Measurements from ENCODE around the gene TNFAIP8. TPM values are rescaled to one million over a fixed set of nuclear protein-coding genes. Genes with fewer than 3 reads are reported as not detected.

The TNFAIP8 gene
- total and polyA plus RNA-seq, 4 experiments from 2014 or later, result 167 to 423 (median 226) TPM

DNA sequence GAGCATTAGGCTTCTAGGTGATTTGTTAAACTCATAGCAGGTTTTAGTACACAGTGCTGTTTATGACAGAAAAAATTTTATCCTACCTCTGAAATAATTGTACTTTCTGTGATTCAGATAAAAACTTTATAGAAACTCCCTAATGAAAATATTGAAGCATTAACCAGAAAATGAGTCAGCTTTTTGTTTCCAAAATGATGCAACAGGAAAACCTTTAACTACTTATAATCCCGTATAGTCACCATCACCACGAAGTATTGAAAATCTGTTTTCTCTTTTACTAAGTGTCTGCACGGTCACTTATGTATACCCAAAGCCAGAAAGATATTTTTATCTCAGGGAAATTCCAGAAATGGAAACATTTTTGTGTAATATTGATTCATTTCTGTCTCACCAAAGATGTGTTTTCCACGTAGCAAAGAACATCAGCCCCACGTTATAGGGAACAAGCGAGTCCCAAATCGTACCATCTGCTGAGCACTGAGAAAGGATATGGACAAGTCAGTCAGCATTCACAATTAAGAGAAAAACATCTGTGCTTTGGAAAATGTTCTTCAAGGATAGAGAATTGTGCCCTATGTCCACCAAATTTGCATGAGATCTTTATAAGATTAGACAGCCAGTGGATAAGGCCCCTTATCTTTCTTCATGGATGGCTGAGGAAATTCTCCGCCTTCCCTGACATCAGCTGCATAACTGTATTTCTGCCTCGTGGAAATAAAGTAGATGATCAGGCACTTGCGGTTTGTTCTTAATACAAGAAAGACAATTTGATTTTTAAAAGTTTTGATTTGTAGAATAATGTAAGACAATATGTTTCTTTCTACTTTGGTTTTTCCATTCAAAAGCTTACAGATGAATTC, 41.9 kb downstream of the TNFAIP8 start:
- H3K4me3 ChIP-seq (ENCODE audit: low read length in 2 of 2), result no peak overlapping the region
- peaks cover 49% of the 10 kb centered on the region for H3K4me1 ChIP-seq (ENCODE audit: insufficient read depth, low read length)
- Mint-ChIP-seq H3K4me1 (peaks cover 46 to 62% (median 54%) of the 10 kb centered on the region in 4 donors), H3K36me3 (peaks cover 24 to 33% of the 10 kb centered on the region in 2 donors), H3K9me3 (peaks cover 0 to 4% (median 0%) of the 10 kb centered on the region in 8 donors), H3K27me3 (no peaks in the 10 kb centered on the region), H3K27ac (peak overlapping the region; percentile 15 to 91 (median 69)), H3K4me3 (peak overlapping the region in 4 of 8 donors; percentile 3 to 76 (median 19))
- no peaks in the 10 kb centered on the region for H3K9me3 ChIP-seq (ENCODE audit: control insufficient read depth in 1 of 2, low read length in 2 of 2)
- H3K36me3 ChIP-seq (ENCODE audit: insufficient read depth, low read length), result peaks cover 14% of the 10 kb centered on the region
- ChIA-PET POLR2A (ENCODE audit: partially characterized antibody) (interaction anchor here (0.7 kb wide), 1 partner anchor 60 kb away, joined by 3 read pairs; no protein-coding TSS in a partner anchor), CTCF (ENCODE audit: partially characterized antibody) (interaction anchor here (1.9 to 3.1 kb wide), 2 partner anchors 14 to 82 kb away, joined by 6 to 17 read pairs; no protein-coding TSS in a partner anchor)
- peak in 1 of 5 donors; percentile 48 for DNase-seq
- H3K27ac ChIP-seq (ENCODE audit: low read depth, low read length), result no peak overlapping the region
- intact Hi-C loops (cut with micrococcal nuclease), result loop anchor here (2.0 to 5.0 kb wide), 2 partner anchors 15 to 40 kb away; partner anchors contain the start of gene TNFAIP8
- no peaks in the 10 kb centered on the region for H3K27me3 ChIP-seq (ENCODE audit: insufficient read depth, low read length)

DNA sequence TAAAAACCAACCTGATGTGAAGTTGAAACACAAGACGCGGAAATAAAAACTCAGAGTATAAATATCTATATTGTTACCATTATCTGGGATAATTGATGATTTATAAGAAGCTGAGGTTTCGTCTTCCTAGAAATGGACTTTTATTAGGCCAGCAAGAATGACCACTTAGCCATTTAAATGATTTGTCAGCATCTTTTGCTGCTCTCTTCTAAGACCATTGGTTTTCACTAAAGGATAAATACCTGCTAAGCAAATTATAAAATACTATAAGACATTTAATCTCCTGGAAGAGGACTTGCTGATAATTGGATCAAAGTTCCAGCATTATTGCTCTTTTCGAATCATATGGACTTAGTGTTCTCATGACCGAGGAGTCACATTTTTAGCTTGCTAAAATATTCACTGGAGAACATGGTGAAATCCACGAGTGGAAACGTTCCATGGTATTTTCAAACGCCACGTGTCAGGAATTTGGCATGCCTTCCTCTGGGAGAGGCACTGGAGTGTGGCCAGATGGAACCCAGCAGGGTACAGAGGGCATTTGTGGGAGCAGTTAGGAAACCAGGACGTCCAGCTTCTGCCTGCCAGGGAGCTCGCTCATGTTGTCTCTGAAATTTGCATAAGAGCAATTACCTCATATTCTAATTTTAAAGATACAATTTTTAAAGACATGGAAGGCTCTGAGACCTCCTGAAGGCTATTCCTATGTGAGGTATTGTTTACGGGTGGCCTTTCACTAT, 43.1 kb downstream of the TNFAIP8 start:
- Mint-ChIP-seq H3K27me3 (no peaks in the 10 kb centered on the region), H3K4me1 (peaks cover 37 to 50% (median 43%) of the 10 kb centered on the region in 4 donors), H3K36me3 (peaks cover 13 to 21% of the 10 kb centered on the region in 2 donors), H3K27ac (peak overlapping the region in 2 of 7 donors; percentile 23 to 88), H3K9me3 (peaks cover 0 to 4% (median 0%) of the 10 kb centered on the region in 8 donors), H3K4me3 (no peak overlapping the region)
- H3K9me3 ChIP-seq (ENCODE audit: control insufficient read depth in 1 of 2, low read length in 2 of 2), result no peaks in the 10 kb centered on the region
- H3K36me3 ChIP-seq (ENCODE audit: insufficient read depth, low read length), result peaks cover 3% of the 10 kb centered on the region
- intact Hi-C loops (cut with micrococcal nuclease), result loop anchor here (5.0 kb wide), 1 partner anchor 42 kb away; the partner anchor contains the start of gene TNFAIP8
- CTCF ChIA-PET (ENCODE audit: partially characterized antibody), result interaction anchor here (1.2 to 3.1 kb wide), 4 partner anchors 9 to 411 kb away, joined by 4 to 17 read pairs (median 7); partner anchors contain the start of gene DTWD2
- H3K27ac ChIP-seq (ENCODE audit: low read depth, low read length), result no peak overlapping the region
- POLR2A ChIA-PET (ENCODE audit: partially characterized antibody), result interaction anchor here (1.0 to 1.8 kb wide), 4 partner anchors 9 to 328 kb away, joined by 3 to 5 read pairs (median 4); partner anchors contain the start of gene DMXL1
- DNase-seq, result no peak
- no peaks in the 10 kb centered on the region for H3K27me3 ChIP-seq (ENCODE audit: insufficient read depth, low read length)
- H3K4me3 ChIP-seq (ENCODE audit: low read length in 2 of 2), result no peak overlapping the region
- peaks cover 38% of the 10 kb centered on the region for H3K4me1 ChIP-seq (ENCODE audit: insufficient read depth, low read length)

DNA sequence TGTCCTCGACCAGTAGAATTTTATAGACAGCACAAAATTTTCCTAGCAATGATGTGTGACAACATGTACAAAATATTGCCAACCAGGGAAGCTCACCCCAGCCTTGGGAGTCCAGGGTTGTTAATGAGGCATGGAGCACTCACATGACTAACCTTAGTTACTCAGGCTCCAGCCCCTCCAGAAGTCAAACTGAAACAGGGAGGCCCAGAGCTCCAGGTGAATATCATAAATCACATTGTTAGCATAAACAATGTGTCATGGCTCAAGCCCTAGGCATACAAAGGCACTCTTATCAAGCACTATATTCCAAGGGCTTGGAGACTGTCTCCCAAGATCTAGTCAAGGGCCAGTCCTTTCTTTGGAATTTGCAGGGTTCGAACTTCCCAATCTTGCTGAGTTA, 44.4 kb downstream of the TNFAIP8 start:
- Histone ChIP-seq H3K27me3 (ENCODE audit: insufficient read depth, low read length) (no peaks in the 10 kb centered on the region), H3K27ac (ENCODE audit: low read depth, low read length) (no peak overlapping the region), H3K36me3 (ENCODE audit: insufficient read depth, low read length) (no peaks in the 10 kb centered on the region), H3K4me1 (ENCODE audit: insufficient read depth, low read length) (peaks cover 27% of the 10 kb centered on the region), H3K9me3 (ENCODE audit: control insufficient read depth in 1 of 2, low read length in 2 of 2) (no peaks in the 10 kb centered on the region), H3K4me3 (ENCODE audit: low read length in 2 of 2) (no peak overlapping the region)
- Mint-ChIP-seq H3K4me1 (peaks cover 28 to 40% (median 35%) of the 10 kb centered on the region in 4 donors), H3K27ac (peak overlapping the region in 3 of 7 donors; percentile 13 to 88 (median 36)), H3K27me3 (no peaks in the 10 kb centered on the region), H3K9me3 (peaks cover 0 to 2% (median 0%) of the 10 kb centered on the region in 8 donors), H3K36me3 (peaks cover 3 to 13% of the 10 kb centered on the region in 2 donors), H3K4me3 (no peak overlapping the region)
- intact Hi-C loops (cut with micrococcal nuclease), result no loop called here
- CTCF ChIA-PET (ENCODE audit: partially characterized antibody), result interaction anchor here (0.9 to 3.1 kb wide), 6 partner anchors 8 to 413 kb away, joined by 3 to 17 read pairs (median 5); partner anchors contain the start of gene DTWD2
- POLR2A ChIA-PET (ENCODE audit: partially characterized antibody), result interaction anchor here (0.6 to 1.8 kb wide), 5 partner anchors 41 to 329 kb away, joined by 3 to 4 read pairs (median 3); partner anchors contain the start of gene DMXL1
- DNase-seq, result no peak

DNA sequence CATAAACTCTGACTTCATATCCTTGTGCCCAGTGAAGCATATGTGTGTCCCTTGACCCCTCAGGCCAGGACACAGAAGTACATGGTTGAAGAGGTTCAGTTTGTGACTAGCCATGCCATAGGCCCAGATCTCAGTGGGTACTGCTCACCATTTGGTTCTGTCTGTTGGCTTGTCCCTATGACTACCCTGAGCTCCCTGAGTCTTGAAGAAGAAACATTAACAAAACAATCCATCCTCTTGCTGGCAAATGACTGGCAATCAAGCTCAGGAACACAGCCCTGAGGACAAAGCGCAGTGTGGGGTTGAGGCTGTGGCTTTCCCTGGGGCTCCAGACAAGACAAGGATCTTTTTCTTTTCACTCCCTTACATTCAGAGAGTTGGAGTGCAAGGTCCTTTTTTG, 46.3 kb downstream of the TNFAIP8 start:
- H3K27me3 ChIP-seq (ENCODE audit: insufficient read depth, low read length), result no peaks in the 10 kb centered on the region
- no peaks in the 10 kb centered on the region for H3K27me3 Mint-ChIP-seq
- peaks cover 0 to 3% of the 10 kb centered on the region in 2 donors for H3K36me3 Mint-ChIP-seq
- intact Hi-C loops (cut with micrococcal nuclease), result no loop called here
- DNase-seq, result no peak
- H3K9me3 ChIP-seq (ENCODE audit: control insufficient read depth in 1 of 2, low read length in 2 of 2), result no peaks in the 10 kb centered on the region
- H3K27ac Mint-ChIP-seq, result peak overlapping the region in 1 of 7 donors; percentile 40
- peaks cover 9% of the 10 kb centered on the region for H3K4me1 ChIP-seq (ENCODE audit: insufficient read depth, low read length)
- H3K4me3 ChIP-seq (ENCODE audit: low read length in 2 of 2), result no peak overlapping the region
- peaks cover 15 to 22% (median 19%) of the 10 kb centered on the region in 4 donors for H3K4me1 Mint-ChIP-seq
- no peak overlapping the region for H3K4me3 Mint-ChIP-seq
- H3K36me3 ChIP-seq (ENCODE audit: insufficient read depth, low read length), result no peaks in the 10 kb centered on the region
- ChIA-PET CTCF (ENCODE audit: partially characterized antibody) (interaction anchor here (0.9 to 1.6 kb wide), 5 partner anchors 10 to 414 kb away, joined by 3 to 5 read pairs (median 4); partner anchors contain the start of gene DTWD2), POLR2A (ENCODE audit: partially characterized antibody) (interaction anchor here (0.8 to 1.8 kb wide), 6 partner anchors 8 to 87 kb away, joined by 3 to 4 read pairs (median 3); partner anchors contain the start of gene TNFAIP8)
- no peaks in the 10 kb centered on the region for H3K9me3 Mint-ChIP-seq
- H3K27ac ChIP-seq (ENCODE audit: low read depth, low read length), result no peak overlapping the region

DNA sequence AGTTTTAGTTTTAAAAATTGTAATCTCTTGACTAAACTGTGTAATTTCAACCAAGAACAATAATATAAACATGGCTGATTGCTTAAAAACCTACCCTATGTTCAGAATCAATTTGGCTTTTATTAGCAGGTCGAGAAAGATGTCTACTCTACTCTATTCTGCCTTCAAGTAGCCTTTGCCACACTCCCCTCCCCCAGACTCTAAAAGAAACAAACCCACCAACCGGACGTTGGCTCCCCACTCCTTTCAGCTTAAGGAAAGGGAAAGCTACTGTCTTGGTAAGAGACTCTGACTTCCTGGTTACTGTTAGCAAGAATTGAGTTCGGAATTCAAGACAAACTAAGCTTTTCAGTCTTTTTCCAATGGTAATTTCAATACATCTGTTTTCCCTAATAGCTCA, 46.7 kb downstream of the TNFAIP8 start:
- CTCF ChIA-PET (ENCODE audit: partially characterized antibody), result interaction anchor here (0.9 to 1.6 kb wide), 4 partner anchors 9 to 415 kb away, joined by 3 to 5 read pairs (median 4); partner anchors contain the start of gene DTWD2
- DNase-seq, result no peak
- peaks cover 4% of the 10 kb centered on the region for H3K4me1 ChIP-seq (ENCODE audit: insufficient read depth, low read length)
- Mint-ChIP-seq H3K9me3 (no peaks in the 10 kb centered on the region), H3K36me3 (peaks cover 0 to under 1% of the 10 kb centered on the region in 2 donors), H3K27ac (peak overlapping the region in 1 of 7 donors; percentile 36), H3K27me3 (no peaks in the 10 kb centered on the region), H3K4me3 (no peak overlapping the region), H3K4me1 (peaks cover 12 to 18% (median 15%) of the 10 kb centered on the region in 4 donors)
- no peak overlapping the region for H3K4me3 ChIP-seq (ENCODE audit: low read length in 2 of 2)
- POLR2A ChIA-PET (ENCODE audit: partially characterized antibody), result interaction anchor here (0.8 to 1.8 kb wide), 3 partner anchors 24 to 87 kb away, joined by 3 to 4 read pairs (median 3); partner anchors contain the start of gene TNFAIP8
- no peaks in the 10 kb centered on the region for H3K27me3 ChIP-seq (ENCODE audit: insufficient read depth, low read length)
- intact Hi-C loops (cut with micrococcal nuclease), result no loop called here
- H3K27ac ChIP-seq (ENCODE audit: low read depth, low read length), result no peak overlapping the region
- no peaks in the 10 kb centered on the region for H3K36me3 ChIP-seq (ENCODE audit: insufficient read depth, low read length)
- no peaks in the 10 kb centered on the region for H3K9me3 ChIP-seq (ENCODE audit: control insufficient read depth in 1 of 2, low read length in 2 of 2)

DNA sequence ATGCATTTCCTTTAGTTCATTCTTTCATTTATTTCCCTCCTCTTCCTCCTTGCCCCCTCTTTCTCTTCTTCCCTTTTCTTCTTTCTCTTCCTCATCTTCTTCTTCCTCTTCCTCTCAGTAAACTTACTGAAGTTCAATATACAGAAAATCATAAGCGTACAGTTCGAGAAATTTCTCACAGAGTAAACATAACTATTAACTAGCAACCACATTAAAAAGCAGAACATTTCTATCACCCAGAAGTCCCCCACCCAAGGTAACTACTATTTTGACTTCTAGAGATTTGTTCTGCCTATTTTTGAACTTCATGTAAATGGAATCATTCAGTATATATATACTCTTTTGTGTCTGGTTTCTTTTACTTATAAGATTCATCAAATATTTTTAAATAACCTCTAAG, 48.2 kb downstream of the TNFAIP8 start:
- no peak overlapping the region for H3K4me3 ChIP-seq (ENCODE audit: low read length in 2 of 2)
- Mint-ChIP-seq H3K27me3 (no peaks in the 10 kb centered on the region), H3K27ac (peak overlapping the region in 1 of 7 donors; percentile 26), H3K4me3 (no peak overlapping the region), H3K36me3 (no peaks in the 10 kb centered on the region), H3K9me3 (no peaks in the 10 kb centered on the region), H3K4me1 (peaks cover 5 to 11% (median 7%) of the 10 kb centered on the region in 4 donors)
- H3K36me3 ChIP-seq (ENCODE audit: insufficient read depth, low read length), result no peaks in the 10 kb centered on the region
- CTCF ChIA-PET (ENCODE audit: partially characterized antibody), result interaction anchor here (0.7 to 10.5 kb wide), 2 partner anchors 89 to 161 kb away, joined by 5 to 211 read pairs; no protein-coding TSS in a partner anchor
- H3K4me1 ChIP-seq (ENCODE audit: insufficient read depth, low read length), result no peaks in the 10 kb centered on the region
- intact Hi-C loops (cut with micrococcal nuclease), result no loop called here
- no peaks in the 10 kb centered on the region for H3K9me3 ChIP-seq (ENCODE audit: control insufficient read depth in 1 of 2, low read length in 2 of 2)
- POLR2A ChIA-PET (ENCODE audit: partially characterized antibody), result no interaction called here
- no peaks in the 10 kb centered on the region for H3K27me3 ChIP-seq (ENCODE audit: insufficient read depth, low read length)
- H3K27ac ChIP-seq (ENCODE audit: low read depth, low read length), result no peak overlapping the region
- no peak for DNase-seq
